ENCODE measurements around the gene EPHB1. TPM values are rescaled to one million over a fixed set of nuclear protein-coding genes. Genes with fewer than 3 reads are reported as not detected.

The EPHB1 gene
- total RNA-seq, 4 donors from 2014 or later: 0.30 to 5.3 (median 2.6) TPM

DNA sequence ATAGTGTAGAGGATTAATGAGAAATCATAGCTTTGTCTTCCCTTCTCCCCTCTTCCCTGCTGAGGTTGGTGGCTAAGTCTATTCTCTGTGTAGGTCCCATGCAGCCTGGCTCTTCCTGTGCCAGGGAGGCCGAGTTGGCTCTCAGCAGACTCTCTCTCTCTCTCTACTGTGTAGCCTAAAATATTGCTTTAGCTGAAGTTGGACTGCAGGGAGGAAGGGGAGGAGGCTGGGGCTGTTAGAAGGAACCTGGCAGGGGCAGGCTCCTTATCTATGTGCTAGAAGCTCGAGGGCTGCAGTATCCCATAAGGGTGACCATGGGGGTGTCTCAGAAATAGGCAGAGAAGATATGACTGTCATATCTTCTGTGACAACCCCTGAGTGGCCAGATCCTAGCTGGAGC, 160.8 kb downstream of the EPHB1 start:
- Histone ChIP-seq H3K4me1 (no peaks in the 10 kb centered on the region), H3K9me3 (peaks cover 0 to 10% (median 0%) of the 10 kb centered on the region in 4 donors), H3K4me3 (no peak overlapping the region), H3K27me3 (no peaks in the 10 kb centered on the region), H3K36me3 (peaks cover 0 to 11% (median 0%) of the 10 kb centered on the region in 3 donors), H3K27ac (no peak overlapping the region)
- no peak for TF ChIP-seq EP300 (IDR thresholded peaks at IDR 0.05)
- TF ChIP-seq, protein P1, sequence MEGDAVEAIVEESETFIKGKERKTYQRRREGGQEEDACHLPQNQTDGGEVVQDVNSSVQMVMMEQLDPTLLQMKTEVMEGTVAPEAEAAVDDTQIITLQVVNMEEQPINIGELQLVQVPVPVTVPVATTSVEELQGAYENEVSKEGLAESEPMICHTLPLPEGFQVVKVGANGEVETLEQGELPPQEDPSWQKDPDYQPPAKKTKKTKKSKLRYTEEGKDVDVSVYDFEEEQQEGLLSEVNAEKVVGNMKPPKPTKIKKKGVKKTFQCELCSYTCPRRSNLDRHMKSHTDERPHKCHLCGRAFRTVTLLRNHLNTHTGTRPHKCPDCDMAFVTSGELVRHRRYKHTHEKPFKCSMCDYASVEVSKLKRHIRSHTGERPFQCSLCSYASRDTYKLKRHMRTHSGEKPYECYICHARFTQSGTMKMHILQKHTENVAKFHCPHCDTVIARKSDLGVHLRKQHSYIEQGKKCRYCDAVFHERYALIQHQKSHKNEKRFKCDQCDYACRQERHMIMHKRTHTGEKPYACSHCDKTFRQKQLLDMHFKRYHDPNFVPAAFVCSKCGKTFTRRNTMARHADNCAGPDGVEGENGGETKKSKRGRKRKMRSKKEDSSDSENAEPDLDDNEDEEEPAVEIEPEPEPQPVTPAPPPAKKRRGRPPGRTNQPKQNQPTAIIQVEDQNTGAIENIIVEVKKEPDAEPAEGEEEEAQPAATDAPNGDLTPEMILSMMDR (IDR thresholded peaks at IDR 0.05): no peak
- no peak for TF ChIP-seq POLR2A (IDR thresholded peaks at IDR 0.05)
- 45 to 96% methylated on average over 2 of the region's 2 CpGs for WGBS, 2 donors
- no peak for DNase-seq (ENCODE audit: low spot score in 2 of 2)

DNA sequence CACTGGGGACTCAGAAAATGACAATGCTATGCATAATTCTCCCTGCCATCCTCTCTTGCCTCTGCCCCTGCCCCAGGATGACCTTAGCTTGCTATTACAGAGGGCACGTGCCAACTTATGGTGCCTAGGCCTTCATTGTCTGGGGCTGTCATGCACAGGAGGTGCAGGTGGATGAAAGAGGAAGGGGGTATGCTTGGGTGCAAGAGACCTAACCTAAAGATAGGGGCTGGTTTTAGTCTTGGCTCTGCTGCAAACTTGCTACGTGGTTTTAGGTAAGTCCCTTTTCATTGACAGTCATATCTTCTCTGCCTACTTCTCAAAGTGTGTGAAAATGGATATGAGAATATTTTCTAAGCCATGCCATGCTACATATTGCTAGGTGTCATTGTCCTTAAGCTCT, 161.3 kb downstream of the EPHB1 start:
- TF ChIP-seq, protein P1 (IDR thresholded peaks at IDR 0.05): no peak
- no peak for TF ChIP-seq POLR2A (IDR thresholded peaks at IDR 0.05)
- TF ChIP-seq EP300 (IDR thresholded peaks at IDR 0.05): no peak
- H3K27ac ChIP-seq: no peak overlapping the region
- H3K36me3 ChIP-seq: peaks cover 0 to 9% (median 0%) of the 10 kb centered on the region in 3 donors
- H3K4me1 ChIP-seq: no peaks in the 10 kb centered on the region
- no peak overlapping the region for H3K4me3 ChIP-seq
- no peaks in the 10 kb centered on the region for H3K27me3 ChIP-seq
- DNase-seq (ENCODE audit: low spot score in 2 of 2): no peak
- H3K9me3 ChIP-seq: peaks cover 0 to 5% (median 0%) of the 10 kb centered on the region in 4 donors
- WGBS, 2 donors: 76 to 94% methylated on average over 2 of the region's 2 CpGs

DNA sequence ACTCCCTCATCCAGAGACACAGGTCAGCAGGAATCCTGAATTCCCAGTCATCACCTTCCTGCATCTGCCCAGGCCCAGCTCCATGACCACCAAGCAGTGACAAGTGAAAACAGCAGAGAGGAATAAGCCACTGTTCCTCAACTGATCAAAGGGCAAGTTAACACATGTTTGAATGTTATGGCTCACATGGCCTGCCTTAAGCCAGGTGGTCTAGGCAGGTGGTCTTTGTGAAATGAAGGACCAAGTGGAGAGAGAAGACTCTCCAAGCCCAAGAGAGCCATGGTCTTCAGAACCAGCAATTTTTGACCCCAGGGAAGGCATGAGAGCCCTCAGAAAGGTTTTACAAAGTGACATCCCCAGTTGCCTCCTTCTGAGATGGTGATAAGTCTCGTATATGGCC, 161.8 kb downstream of the EPHB1 start:
- H3K9me3 ChIP-seq: peaks cover 0 to under 1% (median 0%) of the 10 kb centered on the region in 4 donors
- no peaks in the 10 kb centered on the region for H3K4me1 ChIP-seq
- TF ChIP-seq, protein P1 (IDR thresholded peaks at IDR 0.05): no peak
- TF ChIP-seq EP300 (IDR thresholded peaks at IDR 0.05): no peak
- TF ChIP-seq POLR2A (IDR thresholded peaks at IDR 0.05): no peak
- H3K36me3 ChIP-seq: peaks cover 0 to 5% (median 0%) of the 10 kb centered on the region in 3 donors
- 89 to 100% methylated on average over 1 of the region's 1 CpG for WGBS, 2 donors
- DNase-seq (ENCODE audit: low spot score in 2 of 2): no peak
- no peaks in the 10 kb centered on the region for H3K27me3 ChIP-seq
- H3K4me3 ChIP-seq: no peak overlapping the region
- no peak overlapping the region for H3K27ac ChIP-seq

DNA sequence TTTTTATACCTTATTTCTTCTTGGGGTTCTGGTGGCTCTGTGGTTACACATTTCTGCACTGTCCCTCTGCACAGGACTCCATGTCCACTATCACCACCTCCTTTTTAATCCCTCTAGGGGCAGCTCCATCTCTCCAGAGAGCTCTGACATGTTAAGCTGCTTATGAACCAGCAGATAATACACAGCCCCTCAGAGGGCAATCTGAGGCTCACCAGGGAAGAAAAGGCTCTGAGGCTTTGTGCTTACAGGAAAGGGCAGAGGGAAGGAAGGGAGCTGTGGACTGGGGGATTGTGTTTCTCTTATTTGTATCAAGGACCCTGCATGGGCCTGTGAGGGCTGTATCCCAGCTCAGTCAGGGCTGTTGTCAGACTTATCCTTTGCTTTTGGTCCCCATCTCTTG, 164.5 kb downstream of the EPHB1 start:
- TF ChIP-seq, protein P1 (IDR thresholded peaks at IDR 0.05): no peak
- no peak for TF ChIP-seq POLR2A (IDR thresholded peaks at IDR 0.05)
- no peak for TF ChIP-seq EP300 (IDR thresholded peaks at IDR 0.05)
- no peak overlapping the region for H3K27ac ChIP-seq
- H3K36me3 ChIP-seq: no peaks in the 10 kb centered on the region
- H3K9me3 ChIP-seq: no peaks in the 10 kb centered on the region
- no peaks in the 10 kb centered on the region for H3K27me3 ChIP-seq
- no peak for DNase-seq (ENCODE audit: low spot score in 2 of 2)
- H3K4me3 ChIP-seq: no peak overlapping the region
- no peaks in the 10 kb centered on the region for H3K4me1 ChIP-seq

DNA sequence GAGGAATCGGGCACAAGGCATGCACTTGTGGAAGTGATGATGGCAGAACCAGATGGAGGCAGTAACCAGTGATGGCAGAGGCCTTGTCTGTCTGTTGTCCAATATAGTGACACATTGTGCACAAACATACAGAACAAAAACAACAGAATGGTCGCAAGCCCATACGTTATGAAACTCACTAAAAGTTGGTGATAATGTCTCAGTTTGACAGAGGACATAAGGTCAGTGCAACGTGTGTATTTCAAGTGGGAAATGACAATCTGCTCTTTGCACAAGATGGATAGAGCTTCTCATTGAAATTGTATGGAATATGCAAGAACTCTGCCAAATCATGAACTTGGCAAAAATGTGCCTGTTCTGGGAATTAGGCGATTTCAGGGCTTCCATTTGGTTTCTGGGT, 169.2 kb downstream of the EPHB1 start:
- DNase-seq (ENCODE audit: low spot score in 2 of 2): no peak
- Histone ChIP-seq H3K36me3 (no peaks in the 10 kb centered on the region), H3K27me3 (no peaks in the 10 kb centered on the region), H3K9me3 (no peaks in the 10 kb centered on the region), H3K4me1 (no peaks in the 10 kb centered on the region), H3K4me3 (no peak overlapping the region), H3K27ac (no peak overlapping the region)
- TF ChIP-seq, protein P1 (IDR thresholded peaks at IDR 0.05): no peak
- TF ChIP-seq EP300 (IDR thresholded peaks at IDR 0.05): no peak
- TF ChIP-seq POLR2A (IDR thresholded peaks at IDR 0.05): no peak
- WGBS, 2 donors: 85 to 88% methylated on average over 5 of the region's 5 CpGs
